Brain microvascular endothelial cell (primary cell): ENCODE results near the gene ZNF740.
"Not testable (repeated sequence)": the region's sequence is repeated elsewhere in the genome, so short reads cannot be mapped to it uniquely, and the experiment has no call there.

Source experiments
- DNase-seq: peaks from one replicate; pipeline ENCODE4 v3.0.0-alpha.2; 2020
- H3K27ac ChIP-seq: fragments of 250-450 bp; sonication (Bioruptor Pico); 2 replicates; pipeline ENCODE4 v1.5.1; 2020; ENCODE audit warnings: mild to moderate bottlenecking, moderate library complexity
- H3K27me3 ChIP-seq: fragments of 250-450 bp; sonication (Bioruptor Pico); replicated peaks from 2 replicates; pipeline ENCODE4 v1.5.1; 2020; ENCODE audit warnings: mild to moderate bottlenecking
- H3K36me3 ChIP-seq: fragments of 250-450 bp; sonication (Bioruptor Pico); replicated peaks from 2 replicates; pipeline ENCODE4 v1.5.1; 2020; ENCODE audit warnings: mild to moderate bottlenecking
- H3K4me3 ChIP-seq: 2 replicates; pipeline ENCODE4 v1.5.1; 2011; ENCODE audit warnings: low read depth, mild to moderate bottlenecking, control low read depth, low read length, moderate library complexity
- in situ Hi-C: cut with HindIII; loops from 2 replicates; pipeline ENCODE4 v1.10.0; 2017; ENCODE audit warnings: low sequenced_read_pairs, low pct_ligation_motif_present
- TF ChIP-seq, protein P1 (sequence below): IDR thresholded peaks from 2 replicates; pipeline ENCODE4 v1.5.1; 2011; ENCODE audit warnings: low read depth, mild to moderate bottlenecking, moderate library complexity, low read length, control low read depth, inconsistent platforms; ENCODE audit errors: missing control alignments

Gene ZNF740

DNA sequence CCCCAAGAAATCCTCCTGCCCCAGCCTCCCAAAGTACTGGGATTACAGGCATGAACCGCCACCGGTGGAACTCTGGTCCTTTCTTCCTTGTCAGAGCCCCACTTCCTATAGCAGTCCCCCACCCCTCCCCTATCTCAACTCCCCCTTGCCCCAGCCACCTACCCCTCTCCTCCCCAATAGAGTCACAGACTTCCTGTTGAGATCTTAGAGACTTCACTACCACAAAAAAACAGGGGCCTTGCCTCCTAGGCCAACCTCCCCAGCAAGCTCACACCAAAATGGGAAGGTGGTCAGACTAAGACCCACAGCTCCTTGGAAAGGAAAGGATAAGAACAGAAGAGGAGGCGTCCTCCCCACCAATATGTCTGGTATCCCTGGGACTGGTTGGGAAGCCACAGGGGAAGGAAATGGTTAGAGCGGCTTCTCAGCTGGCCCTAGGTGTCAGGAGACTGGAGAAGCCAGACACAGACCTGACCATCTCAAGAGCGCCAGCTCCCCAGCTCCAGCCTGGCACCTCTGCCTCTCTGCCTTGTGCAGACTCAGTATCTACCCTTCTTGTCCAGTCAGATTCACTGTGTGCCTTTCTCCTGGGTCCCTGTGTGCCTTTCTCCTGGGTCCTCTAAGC lies 18.1 kb downstream of the ZNF740 start:
- H3K27me3 ChIP-seq, result no peaks in the 10 kb centered on the region
- no peaks in the 10 kb centered on the region for H3K36me3 ChIP-seq
- DNase-seq, result no peak
- H3K4me3 ChIP-seq, result no peak overlapping the region
- TF ChIP-seq, protein P1, sequence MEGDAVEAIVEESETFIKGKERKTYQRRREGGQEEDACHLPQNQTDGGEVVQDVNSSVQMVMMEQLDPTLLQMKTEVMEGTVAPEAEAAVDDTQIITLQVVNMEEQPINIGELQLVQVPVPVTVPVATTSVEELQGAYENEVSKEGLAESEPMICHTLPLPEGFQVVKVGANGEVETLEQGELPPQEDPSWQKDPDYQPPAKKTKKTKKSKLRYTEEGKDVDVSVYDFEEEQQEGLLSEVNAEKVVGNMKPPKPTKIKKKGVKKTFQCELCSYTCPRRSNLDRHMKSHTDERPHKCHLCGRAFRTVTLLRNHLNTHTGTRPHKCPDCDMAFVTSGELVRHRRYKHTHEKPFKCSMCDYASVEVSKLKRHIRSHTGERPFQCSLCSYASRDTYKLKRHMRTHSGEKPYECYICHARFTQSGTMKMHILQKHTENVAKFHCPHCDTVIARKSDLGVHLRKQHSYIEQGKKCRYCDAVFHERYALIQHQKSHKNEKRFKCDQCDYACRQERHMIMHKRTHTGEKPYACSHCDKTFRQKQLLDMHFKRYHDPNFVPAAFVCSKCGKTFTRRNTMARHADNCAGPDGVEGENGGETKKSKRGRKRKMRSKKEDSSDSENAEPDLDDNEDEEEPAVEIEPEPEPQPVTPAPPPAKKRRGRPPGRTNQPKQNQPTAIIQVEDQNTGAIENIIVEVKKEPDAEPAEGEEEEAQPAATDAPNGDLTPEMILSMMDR, result no peak
- in situ Hi-C loops, result no loop called here
- no peak overlapping the region for H3K27ac ChIP-seq

DNA sequence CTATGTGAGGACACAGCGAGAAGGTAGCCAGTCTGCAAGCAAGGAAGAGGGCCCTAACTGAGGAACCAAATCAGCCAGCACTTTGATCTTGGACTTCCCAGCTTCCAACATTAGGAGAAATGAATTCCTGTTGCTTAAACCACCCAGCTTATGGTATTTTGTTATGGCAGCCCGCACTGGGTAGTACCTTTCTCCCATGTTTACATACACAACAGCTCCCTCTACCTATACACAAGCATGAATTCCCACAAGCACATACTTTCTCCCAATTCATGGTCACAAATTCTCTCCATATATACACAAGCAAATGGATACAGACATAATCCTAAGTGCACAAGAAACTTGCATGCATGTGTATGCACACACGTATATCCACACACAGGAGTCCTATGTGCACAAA lies 19.2 kb downstream of the ZNF740 start:
- in situ Hi-C loops, result no loop called here
- Histone ChIP-seq H3K27ac (no peak overlapping the region), H3K36me3 (no peaks in the 10 kb centered on the region), H3K4me3 (no peak overlapping the region), H3K27me3 (no peaks in the 10 kb centered on the region)
- TF ChIP-seq, protein P1, result no peak
- DNase-seq, result no peak

DNA sequence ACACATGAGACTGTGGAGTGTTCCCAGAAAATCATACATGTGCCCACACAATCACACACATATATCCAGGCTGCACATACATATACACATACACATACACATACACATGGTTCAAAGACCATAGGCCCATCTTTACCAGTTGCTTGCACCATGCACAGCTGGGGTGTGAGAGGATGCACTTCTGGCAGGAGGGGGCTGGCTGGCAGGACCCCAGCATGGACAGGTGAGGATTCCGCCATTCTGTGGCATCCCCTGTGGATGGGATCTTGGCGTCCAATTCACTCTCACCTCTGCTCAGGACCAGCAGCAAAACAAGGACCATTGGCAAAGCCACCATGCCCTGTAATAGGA lies 19.6 kb downstream of the ZNF740 start:
- TF ChIP-seq, protein P1, result no peak
- DNase-seq, result no peak
- H3K27me3 ChIP-seq, result no peaks in the 10 kb centered on the region
- H3K27ac ChIP-seq, result no peak overlapping the region
- in situ Hi-C loops, result no loop called here
- H3K36me3 ChIP-seq, result no peaks in the 10 kb centered on the region
- H3K4me3 ChIP-seq, result no peak overlapping the region

DNA sequence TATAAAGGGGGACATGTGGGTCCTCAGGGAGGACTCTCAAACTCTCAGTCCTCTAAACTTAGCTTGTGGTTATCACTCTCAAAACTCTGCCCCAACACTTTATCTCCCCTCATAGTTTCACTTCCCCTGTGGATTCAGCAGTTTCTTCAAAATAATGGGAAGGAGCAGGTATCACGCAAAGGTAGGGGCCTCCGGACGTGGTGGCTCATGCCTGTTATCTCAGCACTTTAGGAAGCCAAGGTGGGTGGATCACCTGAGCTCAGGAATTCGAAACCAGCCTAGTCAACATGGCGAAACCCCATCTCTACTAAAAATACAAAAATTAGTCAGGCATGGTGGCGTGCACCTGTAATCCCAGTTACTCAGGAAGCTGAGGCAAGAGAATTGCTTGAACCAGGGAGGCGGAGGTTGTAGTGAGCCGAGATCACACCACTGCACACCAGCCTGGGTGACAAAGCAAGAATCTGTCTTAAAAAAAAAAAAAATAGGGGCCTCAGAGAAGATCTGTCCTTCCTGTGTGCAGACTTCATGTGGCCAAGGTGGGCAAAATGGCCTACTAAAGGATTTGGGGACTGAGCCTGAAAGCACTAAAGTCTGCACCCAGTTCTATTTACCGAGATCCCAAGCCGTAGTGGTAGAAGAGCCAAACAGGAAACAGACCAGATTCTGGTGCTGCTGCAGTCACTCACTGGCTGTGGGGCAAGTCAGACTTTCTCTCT lies 20.1 kb downstream of the ZNF740 start:
- Histone ChIP-seq H3K27me3 (no peaks in the 10 kb centered on the region), H3K4me3 (no peak overlapping the region), H3K27ac (no peak overlapping the region), H3K36me3 (no peaks in the 10 kb centered on the region)
- in situ Hi-C loops, result no loop called here
- TF ChIP-seq, protein P1, result no peak
- no peak for DNase-seq

DNA sequence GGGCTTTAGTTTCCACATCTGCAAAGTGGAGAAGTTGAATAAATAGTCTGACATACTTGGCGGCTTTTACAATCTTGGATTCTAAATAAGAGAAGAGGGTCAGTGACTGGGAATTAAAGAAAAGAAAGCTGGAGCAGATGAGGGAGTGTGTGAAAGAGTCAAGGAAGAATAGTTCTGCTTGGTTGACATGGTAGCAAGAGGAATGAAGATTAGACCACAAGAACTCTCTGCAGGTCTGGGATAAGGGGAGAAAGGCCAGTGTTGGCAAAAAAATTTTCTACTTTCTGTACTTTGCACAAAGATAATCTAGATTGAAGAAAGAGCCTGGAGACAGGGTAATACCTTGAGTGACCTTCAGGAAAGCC lies 20.6 kb downstream of the ZNF740 start:
- no peak for DNase-seq
- H3K27me3 ChIP-seq, result no peaks in the 10 kb centered on the region
- in situ Hi-C loops, result no loop called here
- no peak overlapping the region for H3K4me3 ChIP-seq
- TF ChIP-seq, protein P1, result no peak
- no peak overlapping the region for H3K27ac ChIP-seq
- no peaks in the 10 kb centered on the region for H3K36me3 ChIP-seq

DNA sequence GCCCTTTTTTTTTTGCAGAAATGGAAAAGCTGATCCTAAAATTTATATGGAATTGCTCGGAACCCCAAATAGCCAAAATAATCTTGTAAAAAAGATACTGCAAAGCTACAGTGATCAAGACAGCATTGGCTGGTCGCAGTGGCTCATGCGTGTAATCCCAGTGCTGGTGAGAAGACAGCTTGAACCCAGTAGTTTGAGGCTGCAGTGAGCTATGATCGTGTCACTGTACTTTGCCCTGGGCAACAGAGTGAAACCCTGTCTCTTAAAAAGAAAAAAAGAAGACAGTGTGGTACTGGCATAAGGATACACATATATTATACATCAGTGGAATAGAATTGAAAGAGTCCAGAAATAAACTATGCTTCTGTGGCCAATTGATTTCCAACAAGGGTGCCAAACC lies 21.1 kb downstream of the ZNF740 start:
- in situ Hi-C loops, result no loop called here
- TF ChIP-seq, protein P1, result no peak
- no peaks in the 10 kb centered on the region for H3K36me3 ChIP-seq
- H3K27ac ChIP-seq, result no peak overlapping the region
- no peak for DNase-seq
- H3K27me3 ChIP-seq, result no peaks in the 10 kb centered on the region
- H3K4me3 ChIP-seq, result no peak overlapping the region

DNA sequence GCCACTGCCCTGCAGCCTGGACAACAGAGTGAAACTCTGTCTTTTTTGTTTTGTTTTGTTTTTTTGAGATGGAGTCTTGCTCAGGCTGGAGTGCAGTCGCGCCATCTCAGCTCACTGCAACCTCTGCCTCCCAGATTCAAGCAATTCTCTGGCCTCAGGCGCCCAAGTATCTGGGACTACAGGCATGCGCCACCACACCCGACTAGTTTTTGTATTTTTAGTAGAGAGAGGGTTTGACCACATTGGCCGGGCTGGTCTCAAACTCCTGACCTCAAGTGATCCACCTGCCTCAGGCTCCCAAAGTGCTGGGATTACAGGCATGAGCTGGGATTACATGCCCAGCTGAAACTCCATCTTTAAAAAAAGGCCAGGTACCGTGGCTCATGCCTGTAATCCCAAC lies 21.8 kb downstream of the ZNF740 start:
- H3K27ac ChIP-seq, DNase-seq, H3K36me3 ChIP-seq, in situ Hi-C loops, H3K27me3 ChIP-seq, H3K4me3 ChIP-seq: not testable (repeated sequence)
